LNCAP (cell line): ENCODE results near the gene ZCCHC7.

Source experiments
- TF ChIP-seq, protein P1 (sequence below): fragments of 450-650 bp; IDR thresholded peaks from 2 replicates; pipeline ENCODE4 v1.5.1; 2017; ENCODE audit warnings: mild to moderate bottlenecking

Gene ZCCHC7

GRCh38 chr9:37370968-37371563 lies 250.7 kb downstream of the ZCCHC7 start:
- TF ChIP-seq, protein P1, sequence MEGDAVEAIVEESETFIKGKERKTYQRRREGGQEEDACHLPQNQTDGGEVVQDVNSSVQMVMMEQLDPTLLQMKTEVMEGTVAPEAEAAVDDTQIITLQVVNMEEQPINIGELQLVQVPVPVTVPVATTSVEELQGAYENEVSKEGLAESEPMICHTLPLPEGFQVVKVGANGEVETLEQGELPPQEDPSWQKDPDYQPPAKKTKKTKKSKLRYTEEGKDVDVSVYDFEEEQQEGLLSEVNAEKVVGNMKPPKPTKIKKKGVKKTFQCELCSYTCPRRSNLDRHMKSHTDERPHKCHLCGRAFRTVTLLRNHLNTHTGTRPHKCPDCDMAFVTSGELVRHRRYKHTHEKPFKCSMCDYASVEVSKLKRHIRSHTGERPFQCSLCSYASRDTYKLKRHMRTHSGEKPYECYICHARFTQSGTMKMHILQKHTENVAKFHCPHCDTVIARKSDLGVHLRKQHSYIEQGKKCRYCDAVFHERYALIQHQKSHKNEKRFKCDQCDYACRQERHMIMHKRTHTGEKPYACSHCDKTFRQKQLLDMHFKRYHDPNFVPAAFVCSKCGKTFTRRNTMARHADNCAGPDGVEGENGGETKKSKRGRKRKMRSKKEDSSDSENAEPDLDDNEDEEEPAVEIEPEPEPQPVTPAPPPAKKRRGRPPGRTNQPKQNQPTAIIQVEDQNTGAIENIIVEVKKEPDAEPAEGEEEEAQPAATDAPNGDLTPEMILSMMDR = no peak

- TF ChIP-seq, protein P1 = no peak
Measured at GRCh38 chr9:37371565-37372464, 251.4 kb downstream of the ZCCHC7 start.

DNA sequence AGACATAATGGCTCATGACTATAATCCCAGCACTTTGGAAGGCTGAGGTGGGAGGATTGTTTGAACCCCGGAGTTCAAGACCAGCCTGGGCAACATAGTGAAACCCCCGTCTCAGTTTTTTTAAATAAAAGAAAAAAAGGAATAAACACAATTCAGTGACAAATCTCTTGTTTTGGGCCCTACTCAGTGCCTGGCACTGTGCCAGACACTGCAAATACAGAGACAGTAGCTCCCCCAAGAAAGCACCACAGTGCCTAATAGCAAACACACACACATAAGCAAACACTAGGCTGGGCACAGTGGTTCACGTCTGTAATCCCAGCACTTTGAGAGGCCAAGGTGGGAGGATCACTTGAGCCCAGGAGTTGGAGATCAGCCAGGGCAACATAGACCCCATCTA lies 252.5 kb downstream of the ZCCHC7 start:
- TF ChIP-seq, protein P1 = no peak

DNA sequence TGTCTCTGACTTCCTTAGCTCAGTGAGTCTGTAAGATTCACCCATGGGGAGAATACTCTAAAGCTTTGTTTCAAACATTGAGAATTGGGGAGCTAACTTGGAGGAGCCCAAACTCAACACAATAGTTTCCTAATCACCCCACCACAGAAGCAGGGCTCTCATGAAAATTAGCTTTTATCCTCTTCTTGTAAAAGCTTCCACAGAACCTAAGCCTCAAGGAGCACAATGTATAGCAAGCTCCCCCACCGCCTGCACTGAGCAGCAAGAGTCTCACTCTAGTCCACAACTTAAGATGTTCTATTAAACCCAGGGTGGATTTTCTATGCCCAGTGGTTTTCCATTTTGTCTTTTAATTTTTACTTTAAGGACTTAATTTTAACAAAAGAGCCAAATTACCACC lies 253.2 kb downstream of the ZCCHC7 start:
- TF ChIP-seq, protein P1 = no peak

DNA sequence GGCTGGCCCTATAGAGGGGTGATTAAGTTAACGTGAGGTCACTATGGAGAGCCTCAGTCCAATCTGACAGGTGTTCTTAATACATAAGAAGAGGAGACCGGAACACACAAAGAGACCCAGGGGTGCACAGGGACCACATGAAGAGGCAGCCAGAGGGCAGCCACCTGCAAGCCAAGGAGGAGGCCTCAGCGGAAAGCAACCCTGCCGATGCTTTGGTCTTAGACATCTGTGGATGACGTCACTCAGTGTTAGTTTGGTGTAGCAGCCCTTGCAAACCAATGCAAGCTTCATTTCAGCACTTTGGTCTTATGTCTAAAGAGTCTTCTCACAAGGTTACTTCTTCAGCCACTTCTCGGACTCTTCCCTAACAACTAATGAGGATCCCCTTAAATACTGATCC lies 254.5 kb downstream of the ZCCHC7 start:
- TF ChIP-seq, protein P1 = no peak

- TF ChIP-seq, protein P1 = no peak
Measured at GRCh38 chr9:37377688-37378612, 257.6 kb downstream of the ZCCHC7 start.

DNA sequence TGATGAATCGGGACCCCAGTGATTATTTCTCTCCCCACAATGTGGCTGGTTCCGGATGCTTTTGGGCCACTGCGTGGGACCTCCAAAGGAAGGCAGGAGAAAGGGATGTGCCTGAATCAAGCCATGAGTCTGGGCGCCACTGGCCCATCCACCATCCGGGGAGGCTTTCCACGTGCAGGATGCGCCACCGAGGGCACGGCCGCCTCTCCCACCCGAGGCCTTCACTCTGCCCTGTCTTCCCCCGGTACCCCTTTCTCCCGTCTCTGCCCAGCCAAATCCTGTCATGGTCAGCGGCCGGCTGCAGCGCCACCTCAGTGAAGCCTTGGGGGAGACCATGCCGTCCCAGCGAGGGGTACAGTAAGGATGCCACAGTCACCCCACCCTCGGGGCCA lies 258.2 kb downstream of the ZCCHC7 start:
- TF ChIP-seq, protein P1 = no peak
